T47D (cell line): ENCODE results near the gene CDK4.
"Not testable (repeated sequence)": the region's sequence is repeated elsewhere in the genome, so short reads cannot be mapped to it uniquely, and the experiment has no call there.

Experiments
- DNase-seq, 2 experiments: peaks; one replicate each; pipeline versions ENCODE4 v3.0.0 to v3.0.0-alpha.2; 2011 to 2012; ENCODE audit warnings: low read depth in 1 of 2, low spot score in 1 of 2
- JUND ChIP-seq: IDR thresholded peaks from 2 replicates; pipeline ENCODE4 v1.6.1; 2012; ENCODE audit warnings: low read depth
- in situ Hi-C: cut with HindIII; loops from 2 replicates; pipeline ENCODE4 v1.10.0; 2016; ENCODE audit warnings: low sequenced_read_pairs, low pct_unique_long_range_greater_than_20kb

Gene CDK4

DNA sequence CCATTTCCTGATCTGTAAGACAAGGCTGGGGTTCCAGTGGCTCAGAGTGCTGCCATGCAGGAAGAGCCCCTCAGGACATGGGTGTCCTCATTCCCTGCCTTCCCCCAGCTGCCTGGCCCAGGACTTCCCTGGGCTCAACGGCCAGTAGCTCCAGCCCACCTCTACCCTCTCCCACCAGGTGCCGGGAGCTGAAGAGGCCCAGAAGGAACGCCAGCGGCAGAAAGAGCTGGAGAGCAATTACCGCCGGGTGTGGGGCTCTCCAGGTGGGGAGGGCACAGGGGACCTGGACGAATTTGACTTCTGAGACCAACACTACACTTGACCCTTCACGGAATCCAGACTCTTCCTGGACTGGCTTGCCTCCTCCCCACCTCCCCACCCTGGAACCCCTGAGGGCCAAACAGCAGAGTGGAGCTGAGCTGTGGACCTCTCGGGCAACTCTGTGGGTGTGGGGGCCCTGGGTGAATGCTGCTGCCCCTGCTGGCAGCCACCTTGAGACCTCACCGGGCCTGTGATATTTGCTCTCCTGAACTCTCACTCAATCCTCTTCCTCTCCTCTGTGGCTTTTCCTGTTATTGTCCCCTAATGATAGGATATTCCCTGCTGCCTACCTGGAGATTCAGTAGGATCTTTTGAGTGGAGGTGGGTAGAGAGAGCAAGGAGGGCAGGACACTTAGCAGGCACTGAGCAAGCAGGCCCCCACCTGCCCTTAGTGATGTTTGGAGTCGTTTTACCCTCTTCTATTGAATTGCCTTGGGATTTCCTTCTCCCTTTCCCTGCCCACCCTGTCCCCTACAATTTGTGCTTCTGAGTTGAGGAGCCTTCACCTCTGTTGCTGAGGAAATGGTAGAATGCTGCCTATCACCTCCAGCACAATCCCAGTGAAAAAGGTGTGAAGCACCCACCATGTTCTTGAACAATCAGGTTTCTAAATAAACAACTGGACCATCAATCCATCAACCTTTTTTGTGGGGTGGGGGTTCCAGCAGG, 31.2 kb downstream of the CDK4 start:
- DNase-seq, result no peak
- in situ Hi-C loops, result no loop called here
- TF ChIP-seq JUND, result no peak

GRCh38 chr12:57719777-57720605, 32.1 kb downstream of the CDK4 start:
- no peak for DNase-seq
- in situ Hi-C loops, result no loop called here
- TF ChIP-seq JUND, result no peak

GRCh38 chr12:57718641-57719528, 33.2 kb downstream of the CDK4 start:
- in situ Hi-C loops, result no loop called here
- no peak for DNase-seq
- TF ChIP-seq JUND, result no peak

- in situ Hi-C loops, result no loop called here
- TF ChIP-seq JUND, result no peak
- DNase-seq, result no peak
Observed at GRCh38 chr12:57717846-57718640, 34.1 kb downstream of the CDK4 start.

DNA sequence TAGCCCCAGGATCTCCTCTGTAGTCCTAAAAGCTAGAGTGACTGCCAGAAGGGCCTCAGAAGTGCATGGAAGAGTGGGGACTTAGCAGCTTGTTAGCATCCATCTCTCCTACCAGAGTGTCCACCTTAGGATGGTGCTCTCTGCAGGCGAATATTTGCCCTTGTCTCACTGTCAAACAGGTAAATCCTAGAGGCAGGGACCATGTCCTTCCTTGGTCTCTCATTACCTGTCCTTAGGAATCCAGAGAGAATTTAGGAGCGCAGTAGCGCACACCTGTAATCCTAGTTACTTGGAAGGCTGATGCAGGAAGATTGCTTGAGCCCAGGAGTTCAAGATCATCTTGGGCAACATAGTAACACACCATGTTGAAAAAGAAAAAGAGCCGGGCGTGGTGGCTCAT, 35.0 kb downstream of the CDK4 start:
- in situ Hi-C loops, result no loop called here
- no peak for DNase-seq
- no peak for TF ChIP-seq JUND

GRCh38 chr12:57716305-57716704, 35.8 kb downstream of the CDK4 start:
- DNase-seq, result no peak
- no peak for TF ChIP-seq JUND
- in situ Hi-C loops, result no loop called here

DNA sequence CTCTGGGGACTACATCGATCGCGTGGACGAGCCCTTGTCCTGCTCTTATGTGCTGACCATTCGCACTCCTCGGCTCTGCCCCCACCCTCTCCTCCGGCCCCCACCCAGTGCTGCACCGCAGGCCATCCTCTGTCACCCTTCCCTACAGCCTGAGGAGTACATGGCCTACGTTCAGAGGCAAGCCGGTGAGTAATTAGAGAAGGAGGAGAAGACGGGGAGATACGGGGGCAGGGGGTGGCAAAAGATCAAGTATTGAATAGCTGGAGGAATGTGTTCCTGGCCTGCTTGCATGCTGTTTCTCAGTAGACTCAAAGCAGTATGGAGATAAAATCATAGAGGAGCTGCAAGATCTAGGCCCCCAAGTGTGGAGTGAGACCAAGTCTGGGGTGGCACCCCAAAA, 36.3 kb downstream of the CDK4 start:
- no peak for DNase-seq
- no peak for TF ChIP-seq JUND
- in situ Hi-C loops, result no loop called here

DNA sequence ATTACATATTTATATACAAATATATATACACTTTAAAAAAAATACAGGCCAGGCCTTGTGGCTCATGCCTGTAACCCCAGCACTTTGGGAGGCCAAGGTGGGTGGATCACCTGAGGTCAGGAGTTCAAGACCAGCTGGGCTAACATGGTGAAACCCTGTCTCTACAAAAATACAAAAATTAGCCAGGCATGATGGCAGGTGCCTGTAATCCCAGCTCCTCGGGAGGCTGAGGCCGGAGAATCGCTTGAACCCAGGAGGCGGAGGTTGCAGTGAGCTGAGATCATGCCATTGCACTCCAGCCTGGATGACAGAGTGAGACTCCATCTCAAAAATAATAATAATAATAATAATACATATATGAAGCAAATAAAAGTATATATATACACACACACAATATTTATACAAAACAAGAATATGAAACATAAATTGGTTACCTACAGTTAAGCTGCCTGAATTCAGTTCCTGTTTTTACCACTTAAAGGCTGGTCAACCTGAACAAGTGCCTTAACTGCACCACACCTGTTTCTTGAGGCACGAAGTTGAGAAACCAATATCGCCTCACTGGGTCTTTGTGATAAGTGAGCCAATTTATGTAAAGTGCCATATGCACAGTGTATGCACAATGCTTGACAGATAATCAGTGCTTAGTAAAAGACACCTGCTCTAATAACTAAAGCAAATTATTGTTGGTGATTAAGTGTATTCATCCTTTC, 36.9 kb downstream of the CDK4 start:
- DNase-seq, in situ Hi-C loops: not testable (repeated sequence)

GRCh38 chr12:57713209-57713608, 38.9 kb downstream of the CDK4 start:
- in situ Hi-C loops, result no loop called here
- no peak for DNase-seq
- no peak for TF ChIP-seq JUND

- in situ Hi-C loops, result no loop called here
- no peak for TF ChIP-seq JUND
- DNase-seq, result no peak
Observed at GRCh38 chr12:57712701-57713100, 39.4 kb downstream of the CDK4 start.

DNA sequence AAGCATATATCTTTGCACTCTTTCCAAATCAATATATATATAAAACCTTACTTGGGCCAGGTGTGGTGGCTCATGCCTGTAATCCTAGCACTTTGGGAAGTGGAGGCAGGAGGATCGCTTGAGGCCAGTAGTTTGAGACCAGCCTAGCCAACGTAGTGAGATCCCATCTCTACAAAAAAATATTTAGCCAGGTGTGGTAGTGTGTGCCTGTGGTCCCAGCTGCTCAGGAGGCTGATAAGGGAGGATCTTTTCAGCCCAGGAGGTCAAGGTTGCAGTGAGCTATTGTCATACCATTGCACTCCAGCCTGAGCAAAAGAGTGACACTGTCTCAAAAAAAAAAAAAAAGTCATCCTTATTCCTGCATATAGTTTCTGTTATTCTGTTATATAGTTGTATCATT, 43.8 kb downstream of the CDK4 start:
- no peak for DNase-seq
- no peak for TF ChIP-seq JUND
- in situ Hi-C loops, result no loop called here
